Glomerular visceral epithelial cell (primary cell): ENCODE measurements around the gene CACNA2D4.

Source experiments
- DNase-seq: peaks from one replicate; pipeline ENCODE4 v3.0.0-alpha.2; 2016; ENCODE audit errors: extremely low spot score

CACNA2D4 gene

GRCh38 chr12:1800401-1801302 lies 117.8 kb downstream of the CACNA2D4 start:
- no peak for DNase-seq

- DNase-seq = no peak
Observed at GRCh38 chr12:1799882-1800400, 118.5 kb downstream of the CACNA2D4 start.

GRCh38 chr12:1799051-1799881 lies 119.2 kb downstream of the CACNA2D4 start:
- no peak for DNase-seq

GRCh38 chr12:1798641-1799020 lies 119.8 kb downstream of the CACNA2D4 start:
- DNase-seq = no peak

GRCh38 chr12:1797991-1798640 lies 120.3 kb downstream of the CACNA2D4 start:
- no peak for DNase-seq

GRCh38 chr12:1797011-1797901 lies 121.2 kb downstream of the CACNA2D4 start:
- DNase-seq = no peak

GRCh38 chr12:1796515-1797010 lies 121.9 kb downstream of the CACNA2D4 start:
- no peak for DNase-seq

- peak; percentile 85 for DNase-seq
Observed at GRCh38 chr12:1795785-1796514, 122.5 kb downstream of the CACNA2D4 start.

- no peak for DNase-seq
Observed at GRCh38 chr12:1795221-1795784, 123.1 kb downstream of the CACNA2D4 start.

GRCh38 chr12:1794440-1795090 lies 123.9 kb downstream of the CACNA2D4 start:
- DNase-seq = no peak

GRCh38 chr12:1793426-1794210 lies 124.8 kb downstream of the CACNA2D4 start:
- DNase-seq = no peak

- DNase-seq = no peak
Observed at GRCh38 chr12:1792406-1792805, 126.0 kb downstream of the CACNA2D4 start.

GRCh38 chr12:1791104-1791841 lies 127.2 kb downstream of the CACNA2D4 start:
- peak; percentile 62 for DNase-seq

GRCh38 chr12:1790444-1790843 lies 128.0 kb downstream of the CACNA2D4 start:
- DNase-seq = no peak

GRCh38 chr12:1787714-1788113 lies 130.7 kb downstream of the CACNA2D4 start:
- no peak for DNase-seq

- DNase-seq = no peak
Observed at GRCh38 chr12:1782215-1782614, 136.2 kb downstream of the CACNA2D4 start.

GRCh38 chr12:1781772-1782171 lies 136.7 kb downstream of the CACNA2D4 start:
- no peak for DNase-seq

GRCh38 chr12:1779783-1780182 lies 138.7 kb downstream of the CACNA2D4 start:
- DNase-seq = no peak
